ENCODE results near the gene CEP164.
"Not testable (repeated sequence)": the region's sequence is repeated elsewhere in the genome, so short reads cannot be mapped to it uniquely, and the experiment has no call there.

CEP164 gene

DNA sequence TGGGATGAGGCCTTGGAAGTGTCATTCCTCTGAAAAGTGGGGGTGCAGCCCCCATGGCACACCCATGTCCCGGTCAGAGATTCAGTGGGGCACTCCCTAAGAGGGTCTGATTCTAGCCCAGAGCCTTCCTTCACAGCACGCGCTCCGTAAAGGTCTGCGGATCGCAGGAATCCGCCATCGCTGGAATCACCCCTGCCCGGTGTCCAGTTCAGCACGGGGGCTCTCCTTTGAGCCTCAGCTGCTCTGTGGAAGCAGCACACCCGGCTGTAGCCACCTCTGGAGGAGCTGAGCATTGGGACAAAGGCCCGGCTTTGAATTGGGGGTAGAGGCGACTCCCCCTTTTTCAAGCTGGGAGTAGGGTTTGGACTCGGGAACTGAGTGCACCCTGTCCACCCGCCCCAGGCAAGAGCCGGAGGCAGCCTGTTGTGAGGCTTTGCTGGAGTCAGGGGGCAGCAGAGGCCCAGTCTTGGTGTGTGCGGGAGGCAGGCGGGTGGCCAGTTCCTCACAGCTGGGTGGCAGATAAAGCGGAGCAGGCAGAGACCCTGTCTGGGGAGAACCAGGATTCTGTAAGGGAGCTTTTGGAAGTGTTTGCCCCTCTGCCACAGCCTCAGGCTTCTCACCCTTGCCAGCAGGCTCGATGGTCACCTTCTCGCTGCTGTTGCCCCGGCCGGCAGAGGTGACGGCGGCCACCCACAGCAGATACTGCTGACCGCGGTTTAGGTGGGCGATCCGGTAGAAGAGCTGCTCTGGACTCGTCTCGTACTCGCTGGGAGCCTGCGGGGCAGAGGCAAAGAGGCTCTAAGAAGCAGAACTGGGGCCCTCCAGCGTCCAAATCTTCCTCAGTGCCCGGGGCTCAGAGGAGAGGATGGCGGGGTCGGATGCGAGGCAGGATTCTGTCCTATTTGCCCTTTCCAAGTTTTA lies 115.9 kb downstream of the CEP164 start:
- no peak for DNase-seq

DNA sequence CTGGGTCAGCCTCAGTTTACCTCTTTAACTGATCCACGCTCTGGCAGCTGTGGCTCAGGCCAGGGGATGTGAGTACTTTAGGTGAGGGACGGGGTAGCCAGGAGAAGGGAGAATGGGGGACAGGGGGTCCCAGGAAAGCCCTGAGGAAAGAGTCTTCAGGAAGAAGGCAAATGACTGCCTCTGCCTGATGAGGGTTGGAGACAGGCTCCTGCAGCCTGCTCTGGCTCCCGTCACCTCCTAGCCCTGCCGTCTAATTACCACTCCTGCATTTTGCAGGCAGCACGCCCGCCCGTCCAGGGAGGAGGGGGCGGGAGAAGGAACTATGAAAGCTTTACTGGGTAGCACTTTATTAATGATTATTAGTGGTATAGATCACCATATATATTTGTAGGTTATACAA lies 116.6 kb downstream of the CEP164 start:
- no peak for DNase-seq

DNA sequence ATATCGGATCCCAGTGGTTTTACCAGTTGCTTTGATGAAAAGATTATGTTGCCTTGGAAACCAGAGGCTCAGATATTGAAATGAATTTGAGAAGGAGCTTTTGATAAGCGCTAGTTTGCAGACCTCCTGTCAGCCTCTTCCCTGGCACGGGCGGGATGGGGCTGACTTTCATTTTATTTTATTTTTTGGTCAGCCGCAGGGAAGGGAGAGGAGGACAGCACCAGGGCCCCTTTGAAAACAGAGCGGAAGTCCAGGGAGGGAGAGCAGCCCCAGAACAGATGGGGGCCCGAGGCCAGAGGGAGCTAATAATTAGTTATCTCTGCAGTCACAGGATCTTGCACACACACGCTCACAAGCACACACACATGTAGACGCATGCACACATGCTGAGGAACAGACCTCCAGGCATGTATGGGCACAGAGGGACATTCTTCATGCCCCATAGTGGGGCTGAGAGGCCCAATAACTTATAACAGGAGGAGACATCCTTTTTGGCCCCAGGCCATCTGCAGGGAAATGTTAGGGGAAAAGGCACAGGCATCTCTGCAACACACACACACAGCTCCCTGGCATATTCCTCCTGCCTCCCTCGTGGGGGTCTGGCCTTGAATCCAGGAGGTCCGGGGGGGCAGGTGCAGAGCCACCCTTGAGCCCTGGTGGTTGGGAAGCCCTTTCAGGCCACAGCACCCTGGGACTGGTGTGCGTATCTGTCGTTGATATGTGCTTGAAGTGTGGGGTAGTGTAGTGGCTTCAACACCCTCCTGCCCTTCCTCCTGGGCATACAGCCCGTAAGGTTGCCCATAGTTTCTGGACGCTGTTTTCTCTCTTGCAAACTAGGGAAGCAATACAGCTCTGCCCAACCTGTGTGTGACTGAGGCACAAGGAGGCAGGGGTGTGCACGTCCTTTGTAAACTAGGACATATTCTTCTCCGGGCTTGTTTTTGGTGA lies 117.3 kb downstream of the CEP164 start:
- no peak for DNase-seq

DNA sequence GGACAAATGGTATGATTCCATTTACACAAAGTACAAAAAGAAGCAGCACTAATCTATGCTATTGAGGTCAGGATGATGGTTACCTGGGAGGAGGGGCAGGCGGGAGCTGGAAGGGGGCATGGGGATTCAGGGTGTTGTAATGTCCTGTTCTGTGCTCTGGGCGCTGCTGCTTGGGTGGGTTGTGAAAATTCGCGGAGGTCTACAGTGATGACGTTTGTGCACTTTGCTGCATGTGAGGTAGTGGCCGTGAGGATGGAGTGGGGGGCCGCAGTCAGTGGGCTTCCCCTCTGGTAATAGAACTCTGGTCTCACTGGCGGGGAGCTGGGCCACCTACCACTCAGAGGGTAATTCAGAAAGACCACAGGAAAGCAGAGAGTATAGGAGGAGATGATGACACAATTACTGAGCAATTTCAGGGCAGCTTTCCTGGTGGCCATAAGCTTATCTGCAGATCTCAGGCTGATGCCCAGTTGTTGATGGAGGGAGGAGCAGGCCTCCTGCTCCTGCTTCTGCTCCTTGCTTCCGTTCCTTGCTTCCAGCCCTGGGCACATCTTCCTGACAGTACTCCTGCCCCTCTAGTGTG lies 121.5 kb downstream of the CEP164 start:
- no peak for DNase-seq

DNA sequence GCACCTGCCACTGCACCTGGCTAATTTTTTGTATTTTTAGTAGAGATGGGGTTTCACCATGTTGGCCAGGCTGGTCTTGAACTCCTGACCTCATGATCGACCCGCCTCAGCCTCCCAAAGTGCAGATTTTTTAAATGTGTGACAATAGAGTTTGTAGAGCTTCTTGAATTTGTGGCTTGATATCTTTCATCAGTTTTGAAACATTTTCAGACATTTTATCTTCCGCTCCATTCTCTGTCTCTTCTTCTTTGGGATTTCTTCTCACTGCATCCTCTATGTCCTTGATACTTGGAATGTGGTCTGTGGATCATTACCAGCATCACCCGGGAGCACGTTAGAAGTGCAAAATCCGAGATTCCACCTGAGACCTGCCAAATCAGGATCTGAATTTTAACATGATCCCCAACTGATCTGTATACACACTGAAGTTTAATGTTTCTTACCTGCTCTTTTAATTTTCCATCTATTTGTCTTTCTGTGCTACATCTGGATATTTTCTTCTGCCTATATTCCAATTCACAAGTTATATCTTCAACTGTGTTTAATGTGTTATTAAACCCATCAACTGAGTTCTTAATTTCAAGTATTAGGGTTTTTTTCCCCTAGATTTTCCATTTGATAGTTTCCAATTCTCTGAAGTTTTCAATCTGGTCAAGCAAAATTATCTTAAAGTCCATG lies 126.4 kb downstream of the CEP164 start:
- no peak for DNase-seq

DNA sequence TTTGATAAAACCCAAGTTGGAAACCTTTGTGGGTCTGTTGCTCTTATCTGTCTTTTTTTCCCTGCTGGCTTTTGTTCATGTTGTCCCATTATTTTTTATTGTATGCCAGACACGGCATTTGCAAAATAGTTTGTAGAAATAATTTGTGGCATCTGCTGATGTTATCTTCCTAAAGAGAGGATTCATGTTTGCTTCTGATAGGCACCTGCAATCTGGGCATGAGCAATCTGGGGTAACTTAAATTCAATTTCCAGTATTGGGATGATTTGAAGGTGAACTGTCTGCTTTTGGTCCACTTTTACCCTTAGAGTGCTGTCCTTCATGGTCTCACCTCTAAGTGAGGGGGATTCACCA lies 126.9 kb downstream of the CEP164 start:
- DNase-seq = no peak

DNA sequence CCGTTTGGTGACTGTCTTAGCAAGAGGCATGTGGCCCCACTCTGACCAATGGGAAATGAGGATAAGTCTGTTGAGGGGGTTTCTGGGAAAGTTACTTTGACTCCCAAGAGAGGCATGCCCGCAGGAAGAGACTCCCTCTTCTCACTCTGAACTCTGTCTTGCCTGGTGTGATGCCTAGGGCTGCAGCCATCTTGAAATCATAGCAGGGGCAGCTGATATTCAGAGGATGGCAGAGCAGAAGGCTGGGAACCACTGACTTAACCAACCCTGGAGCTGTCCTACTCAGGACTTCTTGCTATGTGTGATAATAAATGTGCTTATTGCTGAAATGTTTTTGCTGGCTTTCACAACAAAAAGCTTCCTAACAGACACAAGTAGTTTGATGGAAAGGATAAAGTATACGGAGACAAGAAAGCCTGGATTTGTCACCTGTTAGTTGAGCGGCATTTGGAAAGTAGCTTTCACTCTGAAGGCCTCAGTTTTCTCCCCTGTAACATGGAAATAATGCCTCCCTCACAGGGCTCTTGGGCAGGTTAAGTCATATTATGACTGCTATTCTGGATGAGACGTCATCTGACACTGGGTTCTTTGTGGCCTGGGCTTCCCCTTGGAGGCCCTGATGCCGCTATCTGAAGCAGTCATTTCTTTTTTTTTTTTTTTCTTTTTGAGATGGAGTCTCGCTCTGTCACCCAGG lies 128.5 kb downstream of the CEP164 start:
- DNase-seq = no peak

DNA sequence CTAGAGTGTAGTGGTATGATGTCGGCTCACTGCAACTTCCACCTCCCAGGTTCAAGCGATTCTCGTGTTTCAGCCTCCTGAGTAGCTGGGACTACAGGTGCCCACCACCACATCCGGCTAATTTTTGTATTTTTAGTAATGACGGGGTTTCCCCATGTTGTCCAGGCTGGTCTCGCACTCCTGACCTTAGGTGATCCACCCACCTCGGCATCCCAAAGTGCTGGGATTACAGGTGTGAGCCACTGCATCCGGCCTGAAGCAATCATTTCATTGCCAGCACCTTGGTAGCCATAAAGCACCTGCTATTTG lies 129.0 kb downstream of the CEP164 start:
- DNase-seq = not testable (repeated sequence)

DNA sequence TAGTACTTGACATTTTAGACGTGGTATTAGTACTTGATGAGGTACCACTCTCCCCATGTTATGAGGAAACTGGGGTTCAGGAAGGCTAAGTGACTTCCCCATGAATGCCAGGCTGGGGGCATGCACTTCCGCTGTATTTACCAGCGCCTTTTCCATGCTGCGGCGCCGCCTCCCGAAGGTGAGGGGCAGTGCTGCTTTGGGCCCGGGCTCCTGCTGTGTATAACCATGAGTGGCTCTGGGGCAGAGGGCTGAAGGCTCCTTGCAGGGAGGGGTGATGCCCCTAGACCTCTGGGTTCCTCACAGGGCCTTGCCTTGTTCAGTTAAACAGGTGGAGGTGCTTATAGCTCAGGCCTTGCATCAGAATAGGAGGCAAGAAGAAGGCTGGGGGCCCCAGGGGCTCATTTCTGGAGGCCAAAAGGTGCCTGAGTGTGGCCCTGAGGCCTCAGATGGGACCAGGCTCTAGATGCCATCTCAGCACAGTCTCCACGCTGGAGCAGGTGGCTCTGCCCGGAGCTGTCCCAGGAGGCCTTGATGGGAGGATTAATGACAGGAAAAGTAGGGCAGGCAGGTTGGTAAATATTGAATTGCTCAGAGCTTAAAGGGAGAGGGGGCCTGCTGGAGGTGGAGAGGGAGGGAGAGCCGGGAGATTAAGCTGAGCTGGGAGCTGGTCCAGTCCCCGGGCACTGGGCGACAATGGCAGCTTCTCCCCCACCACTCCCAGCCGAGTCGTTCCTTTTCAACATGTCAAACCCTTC lies 129.6 kb downstream of the CEP164 start:
- DNase-seq = no peak

DNA sequence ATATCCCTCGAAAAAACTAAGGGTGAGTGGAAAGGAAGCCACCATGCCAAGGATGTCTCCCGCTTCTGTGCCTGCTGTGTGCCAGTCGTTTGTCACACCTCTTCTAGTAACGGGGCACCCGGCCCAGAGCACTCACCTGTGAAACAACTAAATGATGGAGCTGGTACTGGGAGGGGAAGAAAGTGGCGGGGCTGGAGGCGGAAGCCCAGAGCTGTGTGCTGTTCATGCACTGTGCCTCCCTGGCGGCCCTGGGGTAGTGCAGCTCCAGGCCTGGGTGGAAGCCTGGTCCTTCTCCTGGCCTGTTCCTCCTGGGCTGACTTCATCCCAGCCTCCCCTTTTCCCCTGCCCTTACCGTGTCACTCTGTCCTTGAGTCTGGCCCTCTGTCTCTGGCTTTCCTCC lies 130.2 kb downstream of the CEP164 start:
- DNase-seq = no peak

DNA sequence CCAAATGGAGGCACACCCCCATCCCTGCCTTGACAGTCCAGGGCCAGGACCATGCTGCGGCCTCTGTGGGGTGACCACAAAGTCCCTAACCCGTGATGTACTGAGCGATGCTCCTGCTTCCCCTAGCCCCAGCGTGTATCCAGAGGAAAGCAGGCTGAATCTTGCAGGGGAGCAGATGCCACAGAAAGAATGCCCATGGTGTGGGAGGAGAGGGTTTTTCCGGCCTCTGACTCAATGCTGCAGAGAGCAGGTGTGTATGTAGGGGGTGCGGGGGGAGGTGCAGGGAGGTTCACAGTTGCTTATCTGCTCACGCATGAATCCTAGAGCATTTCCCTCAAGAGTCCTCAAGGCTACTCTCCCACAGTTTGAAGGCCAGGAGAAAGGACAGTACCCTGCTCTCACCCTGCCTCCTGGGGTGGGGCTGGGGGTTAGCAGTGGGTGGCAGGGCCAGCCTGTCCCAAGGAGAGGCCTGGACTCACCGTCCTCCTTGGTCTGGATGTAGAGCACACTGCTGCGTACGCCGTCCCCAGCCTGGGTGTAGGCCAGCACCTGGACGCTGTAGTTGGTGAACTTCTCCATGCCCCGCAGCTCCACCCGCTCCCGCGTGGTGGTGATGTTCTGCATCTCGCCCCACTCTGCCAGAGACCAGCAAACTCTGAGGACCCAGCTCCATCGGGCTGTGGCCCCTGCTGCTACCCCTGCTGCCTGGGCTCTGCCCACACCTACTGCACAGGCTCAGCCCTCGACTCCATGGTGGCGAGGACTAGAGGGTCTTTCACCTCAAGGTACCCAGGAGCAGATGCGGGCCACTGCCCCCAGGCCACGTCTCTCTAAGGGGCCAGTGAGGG lies 130.8 kb downstream of the CEP164 start:
- no peak for DNase-seq

DNA sequence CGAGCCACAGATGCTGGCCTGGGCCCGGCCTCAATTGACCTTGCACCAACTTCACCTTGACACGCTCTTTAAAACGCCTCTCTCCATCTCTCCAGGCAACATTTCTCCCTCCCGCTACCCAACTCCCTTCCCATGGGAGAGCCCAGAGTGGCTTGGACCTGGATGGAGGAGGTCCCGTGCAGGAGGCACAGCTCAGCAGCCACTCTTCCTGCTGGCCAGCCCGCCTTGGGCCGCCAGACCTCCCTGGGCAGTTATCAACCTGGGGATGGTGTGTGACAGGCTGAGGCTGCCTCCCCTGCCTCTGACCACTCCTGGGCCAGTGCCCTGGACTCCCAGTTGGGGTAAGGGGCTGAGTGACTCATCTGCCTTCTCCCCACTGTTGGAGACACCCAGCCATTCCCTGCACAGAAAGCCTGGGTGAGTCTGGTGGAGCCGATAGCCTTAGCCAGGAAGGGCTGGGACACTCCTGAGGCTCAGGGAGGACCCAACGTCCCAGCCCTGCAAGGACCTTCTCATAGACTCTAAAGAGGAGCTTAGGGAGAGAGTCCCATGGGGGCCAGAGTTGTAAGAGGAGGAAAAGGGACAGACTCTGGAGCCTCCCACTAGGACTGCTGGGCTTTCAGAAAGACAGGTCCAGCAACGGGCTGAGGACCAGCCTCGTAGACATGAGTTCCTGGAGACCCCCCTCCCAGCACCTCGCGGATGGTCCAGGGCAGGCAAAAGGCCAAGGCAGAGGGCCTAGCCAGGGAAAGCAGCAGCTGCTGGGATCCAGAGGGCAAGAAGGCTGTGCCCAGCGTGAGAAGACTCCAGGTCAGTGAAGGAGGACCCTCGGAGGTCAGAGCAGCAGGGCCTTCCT lies 131.7 kb downstream of the CEP164 start:
- no peak for DNase-seq

DNA sequence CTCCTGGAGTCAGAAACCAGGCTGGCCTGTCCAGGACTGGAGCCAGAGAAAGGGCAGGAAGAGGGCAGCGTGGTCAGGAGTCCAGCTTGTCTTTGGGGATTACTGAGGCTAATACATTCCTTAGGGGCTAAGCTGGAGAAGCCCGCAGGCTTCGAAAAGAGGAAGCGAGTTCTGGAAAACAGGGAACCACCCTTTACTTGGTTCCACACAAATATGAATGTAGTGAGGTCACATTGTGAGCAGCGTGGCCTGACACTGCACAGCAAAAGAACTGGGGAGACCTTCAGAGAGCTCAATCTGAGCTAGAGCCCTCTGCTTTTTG lies 132.3 kb downstream of the CEP164 start:
- no peak for DNase-seq

DNA sequence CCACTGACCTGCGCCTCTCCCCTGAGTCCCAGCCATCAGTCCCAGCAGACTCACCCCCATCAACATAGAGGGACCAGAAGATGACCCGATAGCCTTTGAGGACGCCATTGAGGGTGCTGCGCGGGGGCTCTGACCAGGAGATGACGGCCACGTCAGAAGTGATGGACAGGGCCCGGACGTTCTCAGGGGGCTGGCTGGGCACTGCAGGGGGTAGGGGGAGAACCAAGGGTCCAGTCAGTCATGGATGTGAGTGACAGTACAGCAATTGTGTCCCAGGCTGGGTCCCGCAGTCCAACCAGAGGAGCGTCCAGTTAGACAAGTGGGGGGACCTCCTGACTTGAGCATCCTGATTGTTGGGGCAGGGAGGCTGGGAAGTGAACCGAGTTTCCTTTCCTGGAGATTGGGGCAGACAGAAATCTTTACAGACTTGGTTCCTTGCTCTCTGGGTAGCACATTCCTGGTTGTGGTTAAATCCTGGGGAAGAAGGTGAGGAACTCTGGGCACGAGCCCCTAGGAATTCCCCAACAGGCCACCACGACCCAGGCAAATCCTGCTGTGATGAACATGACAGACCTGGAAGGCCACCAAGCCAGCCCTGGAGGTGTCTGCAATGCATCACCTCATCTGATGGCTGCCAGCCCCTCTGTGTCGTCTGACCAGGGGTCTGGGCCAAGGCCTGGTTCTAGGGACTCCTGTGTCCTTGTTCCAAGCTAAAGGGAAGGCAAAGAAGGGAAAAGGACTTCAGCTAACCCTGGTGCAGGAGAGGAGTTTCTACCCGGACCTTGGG lies 133.9 kb downstream of the CEP164 start:
- DNase-seq = no peak

DNA sequence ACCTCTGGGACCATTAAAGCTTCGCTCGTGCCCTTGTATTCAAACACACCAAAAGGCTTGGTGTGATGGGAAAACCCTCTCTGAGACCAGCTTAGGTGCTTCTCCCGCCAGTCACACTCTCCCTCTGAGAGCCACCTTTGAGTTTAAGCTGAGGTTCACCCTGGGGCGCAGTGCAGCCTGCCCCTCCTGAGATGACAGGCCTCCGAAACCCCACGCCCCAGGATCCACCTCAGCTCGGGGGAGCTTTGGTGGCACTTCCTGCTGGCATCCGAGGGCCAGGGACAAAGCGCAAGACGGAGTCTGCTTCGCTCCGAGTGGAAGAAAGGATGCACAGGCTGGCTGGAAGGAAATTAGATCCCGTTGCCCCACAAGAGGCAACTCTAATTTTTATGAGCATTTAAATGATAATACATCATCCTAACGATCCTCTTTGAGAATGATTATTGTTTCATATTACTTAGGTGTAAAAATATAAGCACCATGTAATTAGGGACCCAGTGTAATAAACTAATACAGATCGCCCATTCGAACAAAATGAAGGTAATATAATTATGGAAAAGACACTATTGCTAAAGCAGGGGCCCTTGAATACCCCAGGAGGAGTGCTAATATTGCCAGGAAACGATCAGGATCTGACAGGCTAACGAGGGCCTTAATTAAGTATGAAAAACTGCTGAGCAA lies 134.7 kb downstream of the CEP164 start:
- no peak for DNase-seq

DNA sequence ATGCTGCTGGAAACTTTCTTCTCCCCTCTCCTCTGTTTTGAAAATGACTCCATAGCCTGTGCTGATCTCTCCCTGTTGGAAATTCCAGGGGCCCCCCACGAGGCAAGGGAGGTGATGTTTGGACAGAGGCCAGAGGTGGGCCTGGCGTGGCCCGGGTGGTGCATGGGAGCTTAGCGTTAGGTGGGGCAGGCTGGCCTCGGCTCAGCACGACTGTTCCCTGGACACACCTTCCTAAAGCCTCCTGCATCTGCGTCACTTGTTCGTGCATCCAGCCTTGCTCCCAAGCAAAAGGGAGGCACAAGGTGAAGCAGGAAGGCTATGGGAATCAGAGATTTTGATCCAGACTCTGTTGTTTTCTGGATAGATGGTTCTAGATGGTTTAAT lies 135.2 kb downstream of the CEP164 start:
- no peak for DNase-seq

All from central memory CD4-positive, alpha-beta T cell (primary cell).